Measurements from ENCODE around the gene ARHGEF3.
A peak's percentile ranks its signal among the peaks of the same experiment; 100 is the strongest.

ARHGEF3 gene

DNA sequence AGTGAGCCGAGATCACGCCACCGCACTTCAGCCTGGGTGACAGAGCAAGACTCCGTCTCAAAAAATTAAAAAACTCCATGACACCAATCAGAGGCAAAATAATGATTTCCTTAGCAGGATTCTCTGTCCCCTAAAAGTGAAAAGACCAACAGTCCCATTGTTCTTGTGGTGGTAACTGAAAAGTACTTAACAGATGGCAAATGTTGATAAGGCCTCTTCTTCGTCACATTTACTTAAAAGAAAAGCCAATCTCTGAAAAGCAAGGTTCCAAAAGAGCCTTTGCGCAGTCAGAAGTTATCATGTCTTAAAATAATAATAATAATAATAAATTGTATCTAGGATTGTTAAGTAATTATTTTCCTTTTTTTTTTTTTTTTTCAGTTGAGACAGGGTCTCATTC is 62.7 kb downstream of the ARHGEF3 start:
- TF ChIP-seq SPI1 (IDR thresholded peaks at IDR 0.05; ENCODE audit: borderline replicate concordance, low read depth) (no peak), GABPA (IDR thresholded peaks at IDR 0.05; ENCODE audit: low read depth) (no peak)
- Histone ChIP-seq H3K27me3 (ENCODE audit: insufficient read depth, poor library complexity, severe bottlenecking) (no peaks in the 10 kb centered on the region), H3K4me3 (replicated peaks; ENCODE audit: insufficient read depth, low read length) (no peak overlapping the region), H3K27ac (replicated peaks) (no peak overlapping the region)
- no peak for DNase-seq (ENCODE audit: low read depth in 1 of 2, low spot score in 1 of 2)

DNA sequence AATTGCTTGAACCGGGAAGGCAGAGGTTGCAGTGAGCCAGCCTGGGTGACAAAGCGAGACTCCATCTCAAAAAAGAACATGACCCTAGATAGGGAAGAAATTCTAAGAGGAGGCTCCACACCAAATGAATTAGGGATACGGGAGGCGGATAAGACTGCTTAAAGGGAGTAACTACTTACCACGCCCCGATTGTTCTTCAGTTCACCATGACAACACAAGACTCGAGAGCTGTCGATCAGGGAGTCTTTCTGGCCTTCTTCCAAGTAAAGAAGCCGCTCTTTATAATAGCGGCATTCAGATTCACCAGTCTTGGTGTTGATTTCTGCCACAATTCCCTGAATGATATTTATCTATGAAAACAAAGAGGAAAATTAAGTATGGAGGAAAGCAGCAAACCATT is 64.7 kb downstream of the ARHGEF3 start:
- no peak overlapping the region for H3K27ac ChIP-seq (replicated peaks)
- H3K27me3 ChIP-seq (ENCODE audit: insufficient read depth, poor library complexity, severe bottlenecking), result no peaks in the 10 kb centered on the region
- DNase-seq (ENCODE audit: low read depth in 1 of 2, low spot score in 1 of 2), result no peak
- no peak overlapping the region for H3K4me3 ChIP-seq (replicated peaks; ENCODE audit: insufficient read depth, low read length)
- no peak for TF ChIP-seq POLR2AphosphoS5 (IDR thresholded peaks at IDR 0.05; ENCODE audit: low read depth)
- no peak for TF ChIP-seq GABPA (IDR thresholded peaks at IDR 0.05; ENCODE audit: low read depth)
- no peak for TF ChIP-seq REST (IDR thresholded peaks at IDR 0.05; ENCODE audit: insufficient replicate concordance, low read depth)
- TF ChIP-seq SPI1 (IDR thresholded peaks at IDR 0.05; ENCODE audit: borderline replicate concordance, low read depth), result no peak
- TF ChIP-seq CTCF (IDR thresholded peaks at IDR 0.05; ENCODE audit: insufficient read depth, low read length), result no peak

DNA sequence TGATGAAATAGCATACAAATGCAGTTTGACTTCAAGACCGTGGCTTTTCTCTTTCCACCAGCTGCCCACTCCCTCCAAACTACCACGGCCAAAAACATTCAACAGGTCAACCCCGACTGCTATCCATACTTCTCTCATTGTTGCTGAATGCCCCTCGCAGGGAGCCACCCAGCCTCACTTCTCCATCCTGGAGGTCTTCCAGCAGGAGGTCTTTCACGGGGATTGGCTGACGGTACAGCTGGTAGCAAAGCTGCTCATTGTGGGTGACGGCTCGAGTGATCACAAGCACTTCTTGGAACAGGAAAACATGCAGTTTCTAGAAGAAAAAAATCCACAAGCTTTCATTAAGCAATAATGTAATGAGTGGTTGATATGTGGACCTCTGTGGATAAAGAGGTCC is 69.6 kb downstream of the ARHGEF3 start:
- no peak overlapping the region for H3K27ac ChIP-seq (replicated peaks)
- H3K4me3 ChIP-seq (replicated peaks; ENCODE audit: insufficient read depth, low read length), result no peak overlapping the region
- H3K27me3 ChIP-seq (ENCODE audit: insufficient read depth, poor library complexity, severe bottlenecking), result no peaks in the 10 kb centered on the region
- DNase-seq (ENCODE audit: low read depth in 1 of 2, low spot score in 1 of 2), result no peak
- TF ChIP-seq REST (IDR thresholded peaks at IDR 0.05; ENCODE audit: insufficient replicate concordance, low read depth), result no peak
- TF ChIP-seq SPI1 (IDR thresholded peaks at IDR 0.05; ENCODE audit: borderline replicate concordance, low read depth), result no peak
- no peak for TF ChIP-seq CTCF (IDR thresholded peaks at IDR 0.05; ENCODE audit: insufficient read depth, low read length)

GRCh38 chr3:56725175-56725574 is 76.6 kb downstream of the ARHGEF3 start:
- H3K27me3 ChIP-seq (ENCODE audit: insufficient read depth, poor library complexity, severe bottlenecking), result no peaks in the 10 kb centered on the region
- H3K27ac ChIP-seq (replicated peaks), result no peak overlapping the region
- H3K4me3 ChIP-seq (replicated peaks; ENCODE audit: insufficient read depth, low read length), result no peak overlapping the region
- no peak for TF ChIP-seq POLR2AphosphoS5 (IDR thresholded peaks at IDR 0.05; ENCODE audit: low read depth)
- TF ChIP-seq CTCF (IDR thresholded peaks at IDR 0.05; ENCODE audit: insufficient read depth, low read length), result no peak
- no peak for TF ChIP-seq GABPA (IDR thresholded peaks at IDR 0.05; ENCODE audit: low read depth)
- TF ChIP-seq SPI1 (IDR thresholded peaks at IDR 0.05; ENCODE audit: borderline replicate concordance, low read depth), result no peak
- no peak for TF ChIP-seq REST (IDR thresholded peaks at IDR 0.05; ENCODE audit: insufficient replicate concordance, low read depth)
- DNase-seq (ENCODE audit: low read depth in 1 of 2, low spot score in 1 of 2), result peak in 1 of 2 experiments; percentile 2
